HepG2 (cell line): ENCODE data around the gene CCDC116. TPM values are rescaled to one million over a fixed set of nuclear protein-coding genes. Genes with fewer than 3 reads are reported as not detected.

Source experiments
- ARHGAP35 ChIP-seq: sonication (generic); formaldehyde crosslinking; IDR thresholded peaks from 2 replicates; pipeline ENCODE4 v1.9.0; 2022; ENCODE audit warnings: mild to moderate bottlenecking, inconsistent platforms, moderate library complexity, missing genetic modification reagents, borderline replicate concordance
- ESRRA ChIP-seq: sonication (generic); formaldehyde crosslinking; IDR thresholded peaks from 2 replicates; pipeline ENCODE4 v1.5.1; 2020; ENCODE audit warnings: mild to moderate bottlenecking, low read depth, missing genetic modification reagents
- ETV6 ChIP-seq: sonication (generic); formaldehyde crosslinking; conservative IDR thresholded peaks from 2 replicates; pipeline ENCODE4 v1.4.0; 2020; ENCODE audit warnings: missing genetic modification reagents
- GZF1 ChIP-seq: sonication (generic); formaldehyde crosslinking; IDR thresholded peaks from 2 replicates; pipeline ENCODE4 v1.5.1; 2020; ENCODE audit warnings: mild to moderate bottlenecking, missing genetic modification reagents
- KLF6 ChIP-seq: IDR thresholded peaks from 2 replicates; pipeline ENCODE4 v1.8.0; 2016; ENCODE audit warnings: missing biosample characterization, missing genetic modification reagents
- MEF2D ChIP-seq: sonication (generic); formaldehyde crosslinking; IDR thresholded peaks from 2 replicates; pipeline ENCODE4 v1.5.1; 2020; ENCODE audit warnings: mild to moderate bottlenecking, missing genetic modification reagents
- NFYC ChIP-seq: IDR thresholded peaks from 2 replicates; pipeline ENCODE4 v1.6.1; 2016; ENCODE audit warnings: missing genetic modification reagents, missing compliant biosample characterization
- RCOR2 ChIP-seq: IDR thresholded peaks from 2 replicates; pipeline ENCODE4 v1.6.1; 2016; ENCODE audit warnings: missing biosample characterization, missing genetic modification reagents
- ZFP90 ChIP-seq: sonication (generic); formaldehyde crosslinking; IDR thresholded peaks from 2 replicates; pipeline ENCODE4 v1.8.0; 2022; ENCODE audit warnings: missing genetic modification reagents, mild to moderate bottlenecking, inconsistent platforms, borderline replicate concordance
- ZNF282 ChIP-seq: fragments of 450-650 bp; IDR thresholded peaks from 2 replicates; pipeline ENCODE4 v1.6.1; 2018; ENCODE audit not compliant: partially characterized antibody
- ZNF546 ChIP-seq: sonication (generic); formaldehyde crosslinking; conservative IDR thresholded peaks from 2 replicates; pipeline ENCODE4 v1.8.1; 2023; ENCODE audit warnings: mild to moderate bottlenecking, missing genetic modification reagents
- ZNF589 ChIP-seq: sonication (generic); formaldehyde crosslinking; conservative IDR thresholded peaks from 2 replicates; pipeline ENCODE4 v1.8.0; 2022; ENCODE audit warnings: mild to moderate bottlenecking, moderate library complexity, missing genetic modification reagents
- ZNF761 ChIP-seq: sonication (generic); formaldehyde crosslinking; conservative IDR thresholded peaks from 2 replicates; pipeline ENCODE4 v1.4.0; 2020; ENCODE audit warnings: mild to moderate bottlenecking, missing genetic modification reagents
- ZNF772 ChIP-seq: sonication (generic); formaldehyde crosslinking; IDR thresholded peaks from 2 replicates; pipeline ENCODE4 v1.5.0; 2020; ENCODE audit warnings: mild to moderate bottlenecking, missing genetic modification reagents
- polyA plus RNA-seq, 8 experiments: library from polyadenylated mRNA; depleted of rRNA in 3 of 8; stranded (reverse) in 7 of 8; unstranded in 1 of 8; fragments of >200 nt; fragmentation: Illumina TruSeq in 4 of 8; extraction: Trizol in 4 of 8; gene quantifications; 2 replicates each; pipeline versions ENCODE4 v1.2.1 to v1.2.3, GENCODE V29; 2011 to 2016; ENCODE audit warnings: low read depth in 4 of 8, missing spikeins in 1 of 8, mixed read lengths in 1 of 8; ENCODE audit not compliant: insufficient read depth in 1 of 8
- total RNA-seq, 5 experiments: library from RNA; depleted of rRNA; stranded (reverse); fragments of >200 nt; fragmentation: Illumina TruSeq; extraction: Trizol; gene quantifications; 2 replicates each; pipeline ENCODE4 v1.2.3, GENCODE V29; 2016; ENCODE audit warnings: low read depth in 1 of 5
- TF ChIP-seq, protein P1 (sequence below): fragments of 450-650 bp; IDR thresholded peaks from 2 replicates; pipeline ENCODE4 v1.6.1; 2017; ENCODE audit warnings: mild to moderate bottlenecking
- TF ChIP-seq, protein P2 (sequence below): IDR thresholded peaks from 2 replicates; pipeline ENCODE4 v1.6.1; 2016
- TF ChIP-seq, protein P3 (sequence below): sonication (generic); formaldehyde crosslinking; IDR thresholded peaks from 2 replicates; pipeline ENCODE4 v1.4.0; 2020; ENCODE audit warnings: low read depth, missing genetic modification reagents
- TF ChIP-seq, protein P4 (sequence below): sonication (generic); formaldehyde crosslinking; IDR thresholded peaks from 2 replicates; pipeline ENCODE4 v1.5.0; 2020; ENCODE audit warnings: missing genetic modification reagents
- TF ChIP-seq, protein P5 (sequence below): sonication (generic); formaldehyde crosslinking; IDR thresholded peaks from 2 replicates; pipeline ENCODE4 v1.4.0; 2020; ENCODE audit warnings: missing genetic modification reagents

Gene CCDC116
- total and polyA plus RNA-seq, 2 of the 13 experiments (the other 11 are each of a cell fraction or from before 2014, with no cell fraction given) = 0.15 to 0.33 TPM

DNA sequence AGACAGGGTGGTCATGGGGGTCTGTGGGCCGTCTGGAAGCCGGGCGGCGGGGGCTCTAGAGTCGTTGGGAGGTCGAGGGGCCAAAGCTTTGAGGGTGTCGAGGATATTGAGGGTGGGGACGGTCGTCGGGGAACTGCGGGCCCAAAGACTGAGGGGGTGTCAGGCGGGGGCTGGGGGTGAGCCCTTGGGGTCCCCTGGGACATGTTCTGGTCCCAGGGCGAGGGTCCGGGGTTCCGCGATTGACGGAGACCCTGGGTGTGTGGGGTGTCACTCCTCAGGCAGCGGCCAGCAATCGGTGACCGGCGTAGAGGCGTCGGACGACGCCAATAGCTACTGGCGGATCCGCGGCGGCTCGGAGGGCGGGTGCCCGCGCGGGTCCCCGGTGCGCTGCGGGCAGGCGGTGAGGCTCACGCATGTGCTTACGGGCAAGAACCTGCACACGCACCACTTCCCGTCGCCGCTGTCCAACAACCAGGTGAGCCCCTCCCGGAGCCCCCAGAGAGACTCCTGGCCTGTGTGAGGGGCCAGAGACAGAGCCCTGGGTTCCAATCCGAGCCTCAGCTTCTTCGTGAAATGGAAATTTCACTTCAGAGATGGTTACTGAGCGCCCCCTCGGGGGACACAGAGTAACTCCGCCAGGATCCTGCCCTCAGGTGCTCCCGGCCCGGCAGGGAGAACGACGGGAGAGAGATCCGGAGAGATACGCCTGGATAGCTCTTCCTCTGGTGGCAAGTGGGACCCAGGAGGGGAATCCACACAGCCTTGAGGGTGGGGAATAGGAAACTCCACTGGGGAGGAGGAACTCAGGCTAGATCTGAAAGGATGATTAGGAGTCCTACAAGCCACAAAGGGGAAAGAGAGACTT lies 10.3 kb downstream of the CCDC116 start (continued):
- TF ChIP-seq ETV6 (CRISPR knock-in tag) (no peak), ARHGAP35 (CRISPR knock-in tag) (no peak), ZNF761 (CRISPR knock-in tag) (no peak), ZNF282 (no peak), ZNF772 (CRISPR knock-in tag) (no peak), GZF1 (CRISPR knock-in tag) (peak; percentile 22; the same call in 1 of the 2 replicates), NFYC (CRISPR knock-in tag) (no peak), ZNF546 (peak; percentile 65; the same call in 1 of the 2 replicates), MEF2D (CRISPR knock-in tag) (0 out of 2 replicates have a peak, but pooled peaks have one; percentile 31), ESRRA (CRISPR knock-in tag) (no peak), ZNF589 (CRISPR knock-in tag) (no peak), ZFP90 (CRISPR knock-in tag) (no peak), RCOR2 (CRISPR knock-in tag) (no peak), KLF6 (CRISPR knock-in tag) (no peak)
- TF ChIP-seq, protein P1, sequence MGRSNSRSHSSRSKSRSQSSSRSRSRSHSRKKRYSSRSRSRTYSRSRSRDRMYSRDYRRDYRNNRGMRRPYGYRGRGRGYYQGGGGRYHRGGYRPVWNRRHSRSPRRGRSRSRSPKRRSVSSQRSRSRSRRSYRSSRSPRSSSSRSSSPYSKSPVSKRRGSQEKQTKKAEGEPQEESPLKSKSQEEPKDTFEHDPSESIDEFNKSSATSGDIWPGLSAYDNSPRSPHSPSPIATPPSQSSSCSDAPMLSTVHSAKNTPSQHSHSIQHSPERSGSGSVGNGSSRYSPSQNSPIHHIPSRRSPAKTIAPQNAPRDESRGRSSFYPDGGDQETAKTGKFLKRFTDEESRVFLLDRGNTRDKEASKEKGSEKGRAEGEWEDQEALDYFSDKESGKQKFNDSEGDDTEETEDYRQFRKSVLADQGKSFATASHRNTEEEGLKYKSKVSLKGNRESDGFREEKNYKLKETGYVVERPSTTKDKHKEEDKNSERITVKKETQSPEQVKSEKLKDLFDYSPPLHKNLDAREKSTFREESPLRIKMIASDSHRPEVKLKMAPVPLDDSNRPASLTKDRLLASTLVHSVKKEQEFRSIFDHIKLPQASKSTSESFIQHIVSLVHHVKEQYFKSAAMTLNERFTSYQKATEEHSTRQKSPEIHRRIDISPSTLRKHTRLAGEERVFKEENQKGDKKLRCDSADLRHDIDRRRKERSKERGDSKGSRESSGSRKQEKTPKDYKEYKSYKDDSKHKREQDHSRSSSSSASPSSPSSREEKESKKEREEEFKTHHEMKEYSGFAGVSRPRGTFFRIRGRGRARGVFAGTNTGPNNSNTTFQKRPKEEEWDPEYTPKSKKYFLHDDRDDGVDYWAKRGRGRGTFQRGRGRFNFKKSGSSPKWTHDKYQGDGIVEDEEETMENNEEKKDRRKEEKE = no peak
- TF ChIP-seq, protein P2, sequence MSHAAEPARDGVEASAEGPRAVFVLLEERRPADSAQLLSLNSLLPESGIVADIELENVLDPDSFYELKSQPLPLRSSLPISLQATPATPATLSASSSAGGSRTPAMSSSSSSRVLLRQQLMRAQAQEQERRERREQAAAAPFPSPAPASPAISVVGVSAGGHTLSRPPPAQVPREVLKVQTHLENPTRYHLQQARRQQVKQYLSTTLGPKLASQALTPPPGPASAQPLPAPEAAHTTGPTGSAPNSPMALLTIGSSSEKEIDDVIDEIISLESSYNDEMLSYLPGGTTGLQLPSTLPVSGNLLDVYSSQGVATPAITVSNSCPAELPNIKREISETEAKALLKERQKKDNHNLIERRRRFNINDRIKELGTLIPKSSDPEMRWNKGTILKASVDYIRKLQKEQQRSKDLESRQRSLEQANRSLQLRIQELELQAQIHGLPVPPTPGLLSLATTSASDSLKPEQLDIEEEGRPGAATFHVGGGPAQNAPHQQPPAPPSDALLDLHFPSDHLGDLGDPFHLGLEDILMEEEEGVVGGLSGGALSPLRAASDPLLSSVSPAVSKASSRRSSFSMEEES (CRISPR knock-in tag) = no peak
- TF ChIP-seq, protein P3, sequence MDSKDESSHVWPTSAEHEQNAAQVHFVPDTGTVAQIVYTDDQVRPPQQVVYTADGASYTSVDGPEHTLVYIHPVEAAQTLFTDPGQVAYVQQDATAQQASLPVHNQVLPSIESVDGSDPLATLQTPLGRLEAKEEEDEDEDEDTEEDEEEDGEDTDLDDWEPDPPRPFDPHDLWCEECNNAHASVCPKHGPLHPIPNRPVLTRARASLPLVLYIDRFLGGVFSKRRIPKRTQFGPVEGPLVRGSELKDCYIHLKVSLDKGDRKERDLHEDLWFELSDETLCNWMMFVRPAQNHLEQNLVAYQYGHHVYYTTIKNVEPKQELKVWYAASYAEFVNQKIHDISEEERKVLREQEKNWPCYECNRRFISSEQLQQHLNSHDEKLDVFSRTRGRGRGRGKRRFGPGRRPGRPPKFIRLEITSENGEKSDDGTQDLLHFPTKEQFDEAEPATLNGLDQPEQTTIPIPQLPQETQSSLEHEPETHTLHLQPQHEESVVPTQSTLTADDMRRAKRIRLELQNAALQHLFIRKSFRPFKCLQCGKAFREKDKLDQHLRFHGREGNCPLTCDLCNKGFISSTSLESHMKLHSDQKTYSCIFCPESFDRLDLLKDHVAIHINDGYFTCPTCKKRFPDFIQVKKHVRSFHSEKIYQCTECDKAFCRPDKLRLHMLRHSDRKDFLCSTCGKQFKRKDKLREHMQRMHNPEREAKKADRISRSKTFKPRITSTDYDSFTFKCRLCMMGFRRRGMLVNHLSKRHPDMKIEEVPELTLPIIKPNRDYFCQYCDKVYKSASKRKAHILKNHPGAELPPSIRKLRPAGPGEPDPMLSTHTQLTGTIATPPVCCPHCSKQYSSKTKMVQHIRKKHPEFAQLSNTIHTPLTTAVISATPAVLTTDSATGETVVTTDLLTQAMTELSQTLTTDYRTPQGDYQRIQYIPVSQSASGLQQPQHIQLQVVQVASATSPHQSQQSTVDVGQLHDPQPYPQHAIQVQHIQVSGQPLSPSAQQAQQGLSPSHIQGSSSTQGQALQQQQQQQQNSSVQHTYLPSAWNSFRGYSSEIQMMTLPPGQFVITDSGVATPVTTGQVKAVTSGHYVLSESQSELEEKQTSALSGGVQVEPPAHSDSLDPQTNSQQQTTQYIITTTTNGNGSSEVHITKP (CRISPR knock-in tag) = no peak
- TF ChIP-seq, protein P4, sequence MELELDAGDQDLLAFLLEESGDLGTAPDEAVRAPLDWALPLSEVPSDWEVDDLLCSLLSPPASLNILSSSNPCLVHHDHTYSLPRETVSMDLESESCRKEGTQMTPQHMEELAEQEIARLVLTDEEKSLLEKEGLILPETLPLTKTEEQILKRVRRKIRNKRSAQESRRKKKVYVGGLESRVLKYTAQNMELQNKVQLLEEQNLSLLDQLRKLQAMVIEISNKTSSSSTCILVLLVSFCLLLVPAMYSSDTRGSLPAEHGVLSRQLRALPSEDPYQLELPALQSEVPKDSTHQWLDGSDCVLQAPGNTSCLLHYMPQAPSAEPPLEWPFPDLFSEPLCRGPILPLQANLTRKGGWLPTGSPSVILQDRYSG = 0 out of 2 replicates have a peak, but pooled peaks have one; percentile 56
- TF ChIP-seq, protein P5, sequence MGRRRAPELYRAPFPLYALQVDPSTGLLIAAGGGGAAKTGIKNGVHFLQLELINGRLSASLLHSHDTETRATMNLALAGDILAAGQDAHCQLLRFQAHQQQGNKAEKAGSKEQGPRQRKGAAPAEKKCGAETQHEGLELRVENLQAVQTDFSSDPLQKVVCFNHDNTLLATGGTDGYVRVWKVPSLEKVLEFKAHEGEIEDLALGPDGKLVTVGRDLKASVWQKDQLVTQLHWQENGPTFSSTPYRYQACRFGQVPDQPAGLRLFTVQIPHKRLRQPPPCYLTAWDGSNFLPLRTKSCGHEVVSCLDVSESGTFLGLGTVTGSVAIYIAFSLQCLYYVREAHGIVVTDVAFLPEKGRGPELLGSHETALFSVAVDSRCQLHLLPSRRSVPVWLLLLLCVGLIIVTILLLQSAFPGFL (CRISPR knock-in tag) = no peak
